Measurements from ENCODE around the gene FGD6. TPM values are rescaled to one million over a fixed set of nuclear protein-coding genes. Genes with fewer than 3 reads are reported as not detected.

FGD6 gene
- total RNA-seq, 2 experiments from 2014 or later, result 5.6 to 7.8 TPM

DNA sequence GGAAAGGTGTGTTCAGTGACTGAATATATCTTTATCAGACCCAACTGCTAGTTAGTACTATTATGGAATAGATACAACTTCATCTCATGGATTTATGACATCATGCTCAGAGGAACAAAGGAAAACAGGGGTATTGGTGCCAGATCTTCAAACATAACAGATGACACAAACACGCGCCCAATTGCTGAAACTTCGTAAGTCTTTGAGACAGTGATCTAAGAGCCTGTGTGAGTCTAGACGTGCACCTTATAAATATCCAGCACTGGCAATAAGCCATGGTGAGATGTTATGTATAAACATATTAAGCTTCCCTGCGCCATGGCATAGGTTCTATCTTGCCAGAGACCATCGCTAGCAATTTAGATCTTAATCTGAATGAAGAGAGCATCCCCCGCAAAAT is 101.6 kb downstream of the FGD6 start:
- CTCF ChIA-PET (ENCODE audit: unreplicated experiment), result no interaction called here
- Histone ChIP-seq H3K79me2 (ENCODE audit: insufficient read depth, low read depth, low read length) (no peaks in the 10 kb centered on the region), H3K9me3 (ENCODE audit: low read length) (no peaks in the 10 kb centered on the region), H3K36me3 (ENCODE audit: insufficient read depth, low read length) (no peaks in the 10 kb centered on the region; the same call in 1 of the 2 replicates), H3K4me2 (ENCODE audit: low read length) (no peak overlapping the region), H2AFZ (ENCODE audit: low read length) (no peak overlapping the region), H4K20me1 (ENCODE audit: insufficient read depth, low read length) (no peaks in the 10 kb centered on the region), H3K4me1 (ENCODE audit: insufficient read depth, low read length, poor library complexity, severe bottlenecking) (peaks cover 8% of the 10 kb centered on the region), H3K9me2 (ENCODE audit: insufficient read depth, low read length) (no peaks in the 10 kb centered on the region), H3K4me3 (ENCODE audit: low read depth, low read length, poor library complexity, severe bottlenecking) (no peak overlapping the region), H3K27ac (ENCODE audit: low read depth, low read length, poor library complexity, severe bottlenecking) (no peak overlapping the region)
- no peak for DNase-seq (ENCODE audit: low spot score)
- intact Hi-C loops (cut with micrococcal nuclease; ENCODE audit: unreplicated experiment), result loop anchor here (5.0 kb wide), 1 partner anchor 402 kb away; no protein-coding TSS in a partner anchor
- no peak for TF ChIP-seq EZH2phosphoT487 (IDR thresholded peaks at IDR 0.05; ENCODE audit: borderline replicate concordance, low read depth, low read length)
- TF ChIP-seq, protein P1, sequence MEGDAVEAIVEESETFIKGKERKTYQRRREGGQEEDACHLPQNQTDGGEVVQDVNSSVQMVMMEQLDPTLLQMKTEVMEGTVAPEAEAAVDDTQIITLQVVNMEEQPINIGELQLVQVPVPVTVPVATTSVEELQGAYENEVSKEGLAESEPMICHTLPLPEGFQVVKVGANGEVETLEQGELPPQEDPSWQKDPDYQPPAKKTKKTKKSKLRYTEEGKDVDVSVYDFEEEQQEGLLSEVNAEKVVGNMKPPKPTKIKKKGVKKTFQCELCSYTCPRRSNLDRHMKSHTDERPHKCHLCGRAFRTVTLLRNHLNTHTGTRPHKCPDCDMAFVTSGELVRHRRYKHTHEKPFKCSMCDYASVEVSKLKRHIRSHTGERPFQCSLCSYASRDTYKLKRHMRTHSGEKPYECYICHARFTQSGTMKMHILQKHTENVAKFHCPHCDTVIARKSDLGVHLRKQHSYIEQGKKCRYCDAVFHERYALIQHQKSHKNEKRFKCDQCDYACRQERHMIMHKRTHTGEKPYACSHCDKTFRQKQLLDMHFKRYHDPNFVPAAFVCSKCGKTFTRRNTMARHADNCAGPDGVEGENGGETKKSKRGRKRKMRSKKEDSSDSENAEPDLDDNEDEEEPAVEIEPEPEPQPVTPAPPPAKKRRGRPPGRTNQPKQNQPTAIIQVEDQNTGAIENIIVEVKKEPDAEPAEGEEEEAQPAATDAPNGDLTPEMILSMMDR (conservative IDR thresholded peaks at IDR 0.05; ENCODE audit: low read length), result no peak
- POLR2A ChIA-PET, result no interaction called here
- no TSS peak for BruUV-seq (replicated peaks)

DNA sequence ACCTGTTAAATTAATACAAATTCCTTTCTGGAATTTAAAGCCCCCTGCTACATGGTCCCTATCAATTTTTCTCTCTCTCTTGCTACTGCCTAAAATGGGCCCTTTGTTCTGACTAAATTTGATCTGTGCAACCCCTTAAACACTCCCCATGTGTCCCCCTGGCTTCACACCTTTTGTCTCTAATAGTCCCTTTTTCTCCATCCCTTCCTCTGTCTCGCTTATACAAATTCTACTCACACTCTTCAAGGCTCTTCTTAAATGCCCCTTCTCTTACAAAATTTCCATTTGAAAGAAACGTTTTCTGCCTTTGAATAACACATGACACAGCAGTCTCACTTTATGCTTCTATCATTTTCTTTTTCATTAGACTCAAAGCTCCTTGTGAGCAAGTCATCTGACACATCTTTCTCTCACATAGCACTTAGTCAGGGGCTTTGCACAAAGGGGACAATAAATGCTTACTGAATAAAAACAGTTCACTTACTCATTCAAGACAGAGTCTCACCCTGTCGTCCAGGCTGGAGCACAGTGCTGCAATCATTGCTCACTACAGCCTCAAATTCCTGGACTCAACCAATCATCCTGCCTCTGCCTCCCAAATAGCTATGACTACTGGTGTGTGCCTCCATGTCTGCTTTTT is 102.4 kb downstream of the FGD6 start:
- Histone ChIP-seq H3K9me3 (ENCODE audit: low read length) (no peaks in the 10 kb centered on the region), H3K36me3 (ENCODE audit: insufficient read depth, low read length) (no peaks in the 10 kb centered on the region; the same call in 1 of the 2 replicates), H3K79me2 (ENCODE audit: insufficient read depth, low read depth, low read length) (no peaks in the 10 kb centered on the region), H3K27ac (ENCODE audit: low read depth, low read length, poor library complexity, severe bottlenecking) (no peak overlapping the region), H3K9me2 (ENCODE audit: insufficient read depth, low read length) (no peaks in the 10 kb centered on the region), H2AFZ (ENCODE audit: low read length) (no peak overlapping the region), H4K20me1 (ENCODE audit: insufficient read depth, low read length) (no peaks in the 10 kb centered on the region), H3K4me2 (ENCODE audit: low read length) (no peak overlapping the region), H3K4me3 (ENCODE audit: low read depth, low read length, poor library complexity, severe bottlenecking) (no peak overlapping the region), H3K4me1 (ENCODE audit: insufficient read depth, low read length, poor library complexity, severe bottlenecking) (peaks cover 8% of the 10 kb centered on the region)
- ChIA-PET POLR2A (interaction anchor here (0.6 to 0.7 kb wide), 2 partner anchors 130 to 204 kb away, joined by 3 read pairs; no protein-coding TSS in a partner anchor), CTCF (ENCODE audit: unreplicated experiment) (no interaction called here)
- intact Hi-C loops (cut with micrococcal nuclease; ENCODE audit: unreplicated experiment), result loop anchor here (5.0 kb wide), 1 partner anchor 402 kb away; no protein-coding TSS in a partner anchor
- BruUV-seq (replicated peaks), result no TSS peak
- TF ChIP-seq, protein P1 (conservative IDR thresholded peaks at IDR 0.05; ENCODE audit: low read length), result no peak
- no peak for TF ChIP-seq EZH2phosphoT487 (IDR thresholded peaks at IDR 0.05; ENCODE audit: borderline replicate concordance, low read depth, low read length)
- DNase-seq (ENCODE audit: low spot score), result no peak

DNA sequence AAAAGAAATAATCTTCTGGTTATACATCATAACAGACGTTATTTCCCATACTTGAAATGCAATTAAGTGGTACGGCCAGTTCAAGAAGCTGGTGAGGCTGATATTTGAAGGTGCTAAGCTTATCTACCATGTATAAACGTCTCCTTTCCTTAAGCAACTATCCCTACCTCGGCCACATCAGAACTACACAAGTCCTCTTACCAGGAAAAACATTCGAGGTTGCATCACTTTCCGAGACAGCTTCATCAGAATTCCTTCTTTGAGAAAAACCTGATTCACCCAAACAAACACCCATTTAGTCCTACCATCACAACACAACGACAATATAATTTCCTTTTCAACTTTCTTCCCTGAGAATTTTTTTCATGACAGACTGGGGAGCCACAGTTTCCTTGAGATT is 109.9 kb downstream of the FGD6 start:
- Histone ChIP-seq H4K20me1 (ENCODE audit: insufficient read depth, low read length) (no peaks in the 10 kb centered on the region), H3K4me2 (ENCODE audit: low read length) (no peak overlapping the region), H3K9me3 (ENCODE audit: low read length) (no peaks in the 10 kb centered on the region), H2AFZ (ENCODE audit: low read length) (no peak overlapping the region), H3K9me2 (ENCODE audit: insufficient read depth, low read length) (no peaks in the 10 kb centered on the region), H3K4me1 (ENCODE audit: insufficient read depth, low read length, poor library complexity, severe bottlenecking) (peaks cover 16% of the 10 kb centered on the region), H3K4me3 (ENCODE audit: low read depth, low read length, poor library complexity, severe bottlenecking) (no peak overlapping the region), H3K79me2 (ENCODE audit: insufficient read depth, low read depth, low read length) (no peaks in the 10 kb centered on the region), H3K36me3 (ENCODE audit: insufficient read depth, low read length) (peaks cover 8% of the 10 kb centered on the region), H3K27ac (ENCODE audit: low read depth, low read length, poor library complexity, severe bottlenecking) (no peak overlapping the region)
- BruUV-seq (replicated peaks), result no TSS peak
- intact Hi-C loops (cut with micrococcal nuclease; ENCODE audit: unreplicated experiment), result no loop called here
- CTCF ChIA-PET (ENCODE audit: unreplicated experiment), result no interaction called here
- POLR2A ChIA-PET, result interaction anchor here (0.5 to 0.6 kb wide), 2 partner anchors 118 to 425 kb away, joined by 3 read pairs; no protein-coding TSS in a partner anchor
- no peak for DNase-seq (ENCODE audit: low spot score)
- TF ChIP-seq, protein P1 (conservative IDR thresholded peaks at IDR 0.05; ENCODE audit: low read length), result no peak
- TF ChIP-seq EZH2phosphoT487 (IDR thresholded peaks at IDR 0.05; ENCODE audit: borderline replicate concordance, low read depth, low read length), result no peak
